WI38 (cell line): ENCODE results near the gene GLUD1.
"Not testable (repeated sequence)": the region's sequence is repeated elsewhere in the genome, so short reads cannot be mapped to it uniquely, and the experiment has no call there.

Experiments
- H3K4me3 ChIP-seq: 2 replicates; pipeline ENCODE4 v1.5.1; 2011; ENCODE audit warnings: low read depth, mild to moderate bottlenecking, control low read depth, low read length
- TF ChIP-seq, protein P1 (sequence below): IDR thresholded peaks from 2 replicates; pipeline ENCODE4 v1.5.1; 2012; ENCODE audit warnings: low read depth, mild to moderate bottlenecking, control low read depth, low read length

Gene GLUD1

DNA sequence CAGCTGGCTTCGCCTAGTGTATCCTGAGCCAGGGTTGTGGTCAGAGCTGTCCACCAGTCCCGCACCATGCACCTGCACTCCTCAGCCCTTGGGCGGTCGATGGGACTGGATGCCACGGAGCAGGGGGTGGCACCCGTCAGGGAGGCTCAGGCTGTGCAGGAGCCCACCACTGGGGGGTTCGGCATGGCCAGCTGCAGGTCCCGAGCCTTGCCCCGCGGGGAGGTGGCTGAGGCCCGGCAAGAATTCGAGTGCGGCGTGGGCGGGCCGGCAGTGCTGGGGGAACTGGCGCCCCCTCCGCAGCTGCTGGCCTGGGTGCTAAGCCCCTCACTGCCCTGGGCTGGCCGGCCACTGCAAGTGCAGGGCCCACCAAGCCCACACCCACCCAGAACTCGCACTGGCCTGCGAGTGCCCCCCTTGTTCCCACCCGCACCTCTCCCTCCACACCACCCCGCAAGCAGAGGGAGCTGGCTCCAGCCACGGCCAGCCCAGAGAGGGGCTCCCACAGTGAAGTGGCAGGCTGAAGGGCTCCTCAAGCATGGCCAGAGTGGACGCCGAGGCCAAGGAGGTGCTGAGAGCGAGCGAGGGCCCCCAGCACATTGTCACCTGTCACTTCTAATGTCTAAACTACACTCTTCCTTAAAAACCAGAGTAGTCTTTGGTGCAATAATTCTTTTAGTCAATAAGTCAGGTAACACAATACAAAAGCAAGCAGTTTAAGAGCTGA lies 63.6 kb downstream of the GLUD1 start:
- TF ChIP-seq, protein P1, sequence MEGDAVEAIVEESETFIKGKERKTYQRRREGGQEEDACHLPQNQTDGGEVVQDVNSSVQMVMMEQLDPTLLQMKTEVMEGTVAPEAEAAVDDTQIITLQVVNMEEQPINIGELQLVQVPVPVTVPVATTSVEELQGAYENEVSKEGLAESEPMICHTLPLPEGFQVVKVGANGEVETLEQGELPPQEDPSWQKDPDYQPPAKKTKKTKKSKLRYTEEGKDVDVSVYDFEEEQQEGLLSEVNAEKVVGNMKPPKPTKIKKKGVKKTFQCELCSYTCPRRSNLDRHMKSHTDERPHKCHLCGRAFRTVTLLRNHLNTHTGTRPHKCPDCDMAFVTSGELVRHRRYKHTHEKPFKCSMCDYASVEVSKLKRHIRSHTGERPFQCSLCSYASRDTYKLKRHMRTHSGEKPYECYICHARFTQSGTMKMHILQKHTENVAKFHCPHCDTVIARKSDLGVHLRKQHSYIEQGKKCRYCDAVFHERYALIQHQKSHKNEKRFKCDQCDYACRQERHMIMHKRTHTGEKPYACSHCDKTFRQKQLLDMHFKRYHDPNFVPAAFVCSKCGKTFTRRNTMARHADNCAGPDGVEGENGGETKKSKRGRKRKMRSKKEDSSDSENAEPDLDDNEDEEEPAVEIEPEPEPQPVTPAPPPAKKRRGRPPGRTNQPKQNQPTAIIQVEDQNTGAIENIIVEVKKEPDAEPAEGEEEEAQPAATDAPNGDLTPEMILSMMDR: no peak
- H3K4me3 ChIP-seq: no peak overlapping the region

DNA sequence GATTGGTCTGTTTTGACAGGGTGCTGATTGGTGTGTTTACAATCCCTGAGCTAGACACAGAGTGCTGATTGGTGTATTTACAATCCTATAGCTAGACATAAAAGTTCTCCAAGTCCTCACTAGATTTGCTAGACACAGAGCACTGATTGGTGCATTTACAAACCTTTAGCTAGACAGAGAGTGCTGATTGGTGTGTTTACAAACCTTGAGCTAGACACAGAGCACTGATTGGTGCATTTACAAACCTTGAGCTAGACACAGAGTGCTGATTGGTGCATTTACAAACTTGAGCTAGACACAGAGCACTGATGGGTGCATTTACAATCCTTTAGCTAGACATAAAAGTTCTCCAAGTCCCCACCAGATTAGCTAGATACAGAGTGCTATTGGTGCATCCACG lies 64.2 kb downstream of the GLUD1 start:
- H3K4me3 ChIP-seq: not testable (repeated sequence)

DNA sequence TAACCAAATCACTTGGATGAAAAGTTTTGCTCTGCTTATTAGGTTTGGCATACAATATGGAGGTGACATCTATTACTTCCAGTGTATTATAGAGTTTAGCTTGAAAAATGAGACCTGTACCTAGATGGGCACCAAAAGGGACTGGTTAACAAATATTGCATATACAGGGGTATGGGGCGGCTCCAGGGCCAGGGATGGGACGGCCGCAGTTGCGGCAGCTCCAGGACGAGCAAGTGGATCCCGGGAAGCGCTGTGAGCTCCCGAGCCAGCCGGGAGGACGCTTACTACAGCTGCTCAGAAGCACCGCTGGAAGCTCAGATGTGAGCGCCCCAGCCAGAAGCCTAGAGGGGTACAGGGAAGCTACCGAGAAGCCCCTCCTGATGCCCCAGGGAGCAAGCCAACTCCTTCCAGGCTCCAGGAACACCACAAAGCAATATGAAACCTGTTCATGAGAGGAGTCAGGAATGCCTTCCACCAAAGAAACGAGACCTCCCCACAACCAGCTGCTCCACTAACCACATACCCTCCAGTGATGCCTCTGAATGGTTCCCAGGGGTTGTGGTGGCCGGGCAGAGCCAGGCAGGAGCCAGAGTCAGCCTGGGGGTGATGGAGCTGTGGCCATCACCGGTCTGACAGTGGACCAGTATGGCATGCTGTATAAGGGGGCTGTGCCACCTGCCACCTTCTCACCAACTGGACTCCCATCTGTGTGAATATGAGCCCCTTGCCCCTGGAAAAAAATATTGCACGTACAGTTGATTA lies 67.7 kb downstream of the GLUD1 start:
- H3K4me3 ChIP-seq: not testable (repeated sequence)

DNA sequence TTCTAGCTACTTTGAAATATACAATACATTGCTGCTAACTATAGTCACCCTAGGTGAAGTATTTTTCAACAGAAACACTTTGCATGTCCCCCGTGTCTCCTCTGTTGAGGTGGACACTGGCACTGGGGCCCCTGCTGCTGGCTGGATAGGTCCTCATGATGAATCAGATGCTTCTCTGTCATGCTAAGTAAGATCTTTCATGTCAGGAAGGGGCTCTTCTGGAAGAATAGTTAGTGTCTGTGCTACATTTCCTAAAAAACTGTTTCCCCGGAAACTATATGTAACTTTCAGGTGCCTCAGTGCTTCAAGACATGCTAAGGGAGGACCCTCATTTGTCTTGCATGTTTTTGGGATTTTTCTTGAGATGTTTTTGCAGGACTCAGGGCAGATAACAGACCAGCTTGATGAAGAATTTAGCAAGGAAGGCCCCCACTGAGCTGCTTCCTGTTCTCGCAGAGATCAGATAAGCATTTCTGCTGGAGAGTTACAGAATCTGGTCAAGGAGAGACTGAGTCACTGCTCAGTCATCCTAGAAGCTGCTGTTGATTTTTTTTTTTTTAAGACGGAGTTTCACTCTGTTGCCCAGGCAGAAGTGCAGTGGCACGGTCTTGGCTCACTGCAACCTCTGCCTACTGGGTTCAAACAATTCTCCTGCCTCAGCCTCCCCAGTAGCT lies 69.2 kb downstream of the GLUD1 start:
- not testable (repeated sequence) for H3K4me3 ChIP-seq

DNA sequence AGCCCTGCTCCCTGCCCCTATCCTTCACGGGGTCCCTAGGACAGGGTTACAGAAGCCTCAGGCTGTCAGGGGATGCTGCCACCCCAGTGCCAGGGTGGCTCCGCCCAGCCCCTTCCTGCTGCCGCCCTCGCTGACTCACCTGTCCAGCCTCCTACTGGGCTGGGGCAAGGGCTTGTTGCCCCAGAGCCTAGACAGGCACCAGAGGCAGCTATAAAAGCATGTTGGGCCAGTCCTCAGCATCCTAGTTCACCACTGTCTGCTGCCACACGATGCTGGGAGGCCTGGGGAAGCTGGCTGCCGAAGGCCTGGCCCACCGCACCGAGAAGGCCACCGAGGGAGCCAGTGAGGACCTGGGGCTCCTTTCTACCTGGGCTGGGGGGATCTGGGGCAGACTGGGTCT lies 74.6 kb downstream of the GLUD1 start, which contains the start of gene FAM25A:
FAM25A (plus strand) TSS at position 239 of the 400 bp plus-strand sequence; CDS start at position 270, 31 bp downstream.
- not testable (repeated sequence) for H3K4me3 ChIP-seq

DNA sequence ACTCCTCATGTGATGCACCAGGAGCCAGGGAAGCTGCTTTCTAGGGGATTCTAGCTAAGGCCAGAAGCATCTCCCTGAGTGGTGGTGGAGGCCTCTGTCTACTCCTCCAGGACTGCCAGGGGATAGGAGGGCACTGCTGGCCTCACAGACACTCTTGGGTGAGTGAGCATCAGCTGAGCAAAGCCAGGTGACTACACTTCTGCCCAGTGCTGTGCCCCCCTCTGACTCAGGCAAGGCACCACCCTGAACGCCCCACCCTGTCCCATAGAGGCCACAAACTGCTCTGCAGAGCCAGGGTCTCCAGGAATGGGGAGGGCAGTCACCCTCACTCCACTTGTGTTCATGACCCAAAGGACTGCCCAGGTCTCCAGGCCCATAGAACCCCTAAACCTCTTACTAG lies 75.1 kb downstream of the GLUD1 start:
- H3K4me3 ChIP-seq: not testable (repeated sequence)

DNA sequence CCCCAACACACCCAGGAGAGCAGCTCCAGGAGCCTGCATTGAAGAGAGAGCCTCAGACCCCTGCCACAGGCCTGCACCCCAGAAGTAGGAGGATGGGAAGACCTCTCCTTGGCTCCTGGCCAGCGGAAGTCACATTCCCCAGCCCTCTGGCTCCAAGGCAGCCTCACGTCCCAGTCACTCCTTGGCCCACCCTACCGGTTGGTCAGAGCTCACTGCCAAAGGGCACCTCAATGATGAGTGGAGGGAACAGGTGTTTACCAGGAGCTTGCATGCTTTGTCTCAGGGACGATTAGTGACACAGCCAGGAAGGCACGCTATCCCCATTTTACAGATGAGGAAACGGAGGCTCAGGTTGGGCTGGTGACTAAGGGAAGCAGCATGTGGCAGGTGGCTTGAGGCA lies 75.6 kb downstream of the GLUD1 start:
- not testable (repeated sequence) for H3K4me3 ChIP-seq

DNA sequence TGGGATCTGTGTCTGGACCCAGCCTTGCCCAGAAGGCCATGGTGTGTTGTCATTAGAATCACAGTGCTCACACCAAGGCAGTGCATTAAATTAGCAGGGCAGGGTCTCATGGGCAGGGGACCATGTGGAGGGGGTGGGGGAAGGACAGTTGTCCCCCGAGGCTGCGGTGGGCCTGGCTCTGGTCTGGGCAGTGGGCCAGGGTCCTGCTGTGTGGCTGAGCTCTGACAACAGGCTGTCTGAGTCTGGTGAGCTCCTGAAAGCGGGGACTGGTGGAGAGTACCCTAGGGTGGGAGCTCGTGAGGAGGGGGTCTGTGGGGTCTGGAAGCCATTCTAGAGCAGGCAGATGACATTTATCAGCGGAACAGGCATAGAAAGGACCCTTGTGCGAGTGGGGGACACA lies 76.5 kb downstream of the GLUD1 start:
- not testable (repeated sequence) for H3K4me3 ChIP-seq

DNA sequence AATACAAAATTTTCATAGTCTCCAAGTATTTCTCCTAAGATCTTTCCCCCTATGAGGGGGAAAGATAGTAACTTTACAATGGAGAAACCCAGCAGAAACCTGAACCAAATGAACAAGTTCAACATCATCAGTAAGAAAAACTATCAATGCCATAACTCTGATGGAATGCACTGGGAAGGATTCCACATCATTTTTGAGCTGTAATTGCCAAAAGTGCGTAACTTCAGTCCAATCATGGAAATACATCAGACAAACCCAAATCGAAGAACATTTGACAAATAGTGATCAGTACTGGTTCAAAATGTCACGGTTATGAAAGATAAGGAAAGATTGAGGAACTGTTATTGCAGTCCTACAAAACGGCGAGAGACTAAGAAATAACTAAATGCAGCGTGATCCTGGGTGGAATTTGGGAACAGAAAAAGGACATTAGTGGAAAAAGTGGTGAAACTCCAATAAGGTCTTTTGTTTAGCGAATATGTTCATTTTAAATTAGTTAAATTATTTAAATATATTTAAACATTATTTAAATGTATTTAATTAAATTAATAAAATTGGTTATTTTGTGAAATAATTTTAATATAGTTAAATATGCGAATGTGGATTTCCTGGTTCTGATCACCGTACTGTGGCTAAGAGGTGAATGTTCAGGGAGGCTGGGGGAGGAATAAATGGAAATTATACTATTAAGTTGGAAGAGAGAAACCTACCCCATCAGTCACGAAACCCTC lies 79.5 kb downstream of the GLUD1 start:
- H3K4me3 ChIP-seq: not testable (repeated sequence)

DNA sequence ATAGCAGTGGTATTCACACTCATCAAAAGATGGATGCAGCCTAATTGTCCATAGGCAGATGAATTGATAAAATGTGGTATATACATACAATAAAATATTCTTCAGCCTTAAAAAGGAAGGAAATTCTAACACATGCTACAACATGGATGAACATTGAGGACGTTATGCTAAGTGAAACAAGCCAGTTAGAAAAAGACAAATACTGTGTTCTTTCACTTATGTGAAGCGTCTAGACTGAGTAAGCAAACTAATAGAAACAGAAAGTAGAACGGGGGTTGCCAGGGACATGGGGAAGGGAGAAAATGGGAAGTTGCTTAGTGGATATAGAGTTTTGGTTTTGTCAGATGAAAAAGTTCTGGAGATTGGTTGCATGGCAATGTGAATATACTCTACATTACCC lies 81.1 kb downstream of the GLUD1 start:
- H3K4me3 ChIP-seq: not testable (repeated sequence)

DNA sequence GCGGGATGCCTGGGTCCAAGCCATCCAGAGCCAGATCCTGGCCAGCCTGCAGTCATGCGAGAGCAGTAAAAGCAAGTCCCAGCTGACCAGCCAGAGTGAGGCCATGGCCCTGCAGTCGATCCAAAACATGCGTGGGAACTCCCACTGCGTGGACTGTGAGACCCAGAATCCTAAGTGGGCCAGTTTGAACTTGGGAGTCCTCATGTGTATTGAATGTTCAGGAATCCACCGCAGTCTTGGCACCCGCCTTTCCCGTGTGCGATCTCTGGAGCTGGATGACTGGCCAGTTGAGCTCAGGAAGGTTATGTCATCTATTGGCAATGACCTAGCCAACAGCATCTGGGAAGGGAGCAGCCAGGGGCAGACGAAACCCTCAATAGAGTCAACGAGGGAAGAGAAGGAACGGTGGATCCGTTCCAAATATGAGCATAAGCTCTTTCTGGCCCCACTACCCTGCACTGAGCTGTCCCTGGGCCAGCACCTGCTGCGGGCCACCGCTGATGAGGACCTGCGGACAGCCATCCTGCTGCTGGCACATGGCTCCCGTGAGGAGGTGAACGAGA lies 85.4 kb downstream of the GLUD1 start:
- H3K4me3 ChIP-seq: not testable (repeated sequence)

DNA sequence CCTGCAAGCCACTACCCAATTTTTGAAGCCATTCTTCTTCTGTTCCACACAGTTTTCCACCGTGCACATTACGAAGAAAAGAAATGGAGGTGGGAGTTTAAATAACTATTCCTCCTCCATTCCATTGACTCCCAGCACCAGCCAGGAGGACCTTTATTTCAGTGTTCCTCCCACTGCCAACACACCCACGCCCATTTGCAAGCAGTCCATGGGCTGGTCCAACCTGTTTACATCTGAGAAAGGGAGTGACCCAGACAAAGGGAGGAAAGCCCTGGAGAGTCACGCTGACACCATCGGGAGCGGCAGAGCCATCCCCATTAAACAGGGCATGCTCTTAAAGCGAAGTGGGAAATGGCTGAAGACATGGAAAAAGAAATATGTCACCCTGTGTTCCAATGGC lies 86.3 kb downstream of the GLUD1 start:
- not testable (repeated sequence) for H3K4me3 ChIP-seq

DNA sequence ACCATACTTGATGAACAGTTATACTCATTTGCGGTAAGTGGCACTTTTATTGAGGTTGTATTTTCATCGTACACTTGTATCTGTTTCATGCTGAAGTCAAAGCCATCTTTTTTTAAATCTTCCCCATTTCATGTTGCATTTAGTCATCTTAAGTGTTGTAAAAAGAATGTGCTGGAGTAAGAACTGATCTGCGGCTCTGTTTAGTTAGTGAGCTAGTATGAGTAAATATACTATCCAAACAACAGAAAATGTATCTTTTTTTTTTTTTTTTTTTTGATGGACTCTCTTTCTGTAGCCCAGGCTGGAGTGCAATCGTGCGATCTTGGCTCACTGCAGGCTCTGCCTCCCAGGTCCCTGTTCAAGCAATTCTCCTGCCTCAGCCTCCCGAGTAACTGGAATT lies 87.0 kb downstream of the GLUD1 start:
- H3K4me3 ChIP-seq: not testable (repeated sequence)

DNA sequence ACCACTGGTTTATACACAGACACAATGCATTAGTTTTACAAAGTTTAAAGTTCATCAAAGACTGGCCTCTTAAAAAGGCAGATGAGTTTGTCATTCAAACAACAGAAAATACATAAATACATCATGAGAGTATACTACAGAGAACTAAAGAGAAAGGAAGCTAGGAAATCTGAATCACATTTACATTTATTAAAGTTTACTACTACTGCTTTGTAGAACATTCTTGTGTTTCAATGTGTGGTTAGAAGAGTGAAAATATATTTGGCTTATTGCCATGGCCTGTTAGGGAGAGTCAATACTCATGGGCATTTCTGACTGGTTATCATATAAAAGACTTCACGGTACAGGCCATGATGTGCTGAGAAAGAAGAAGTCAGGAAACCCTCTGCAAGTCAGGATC lies 87.5 kb downstream of the GLUD1 start:
- not testable (repeated sequence) for H3K4me3 ChIP-seq
